Left ventricle myocardium inferior (tissue), 1 donor: ENCODE data around the gene CHIT1. TPM values are rescaled to one million over a fixed set of nuclear protein-coding genes. Genes with fewer than 3 reads are reported as not detected.

Experiments
- DNase-seq: peaks from one replicate; pipeline ENCODE4 v3.0.0-alpha.2; 2020
- H3K27ac ChIP-seq: fragments of 200-600 bp; replicated peaks from 2 replicates; pipeline ENCODE4 v1.8.0; 2021
- H3K27me3 ChIP-seq: fragments of 200-600 bp; 2 replicates; pipeline ENCODE4 v1.8.0; 2021; ENCODE audit warnings: low read depth
- H3K36me3 ChIP-seq: fragments of 200-600 bp; 2 replicates; pipeline ENCODE4 v1.8.0; 2021
- H3K4me1 ChIP-seq: fragments of 200-600 bp; 2 replicates; pipeline ENCODE4 v1.8.0; 2021
- H3K4me3 ChIP-seq: fragments of 200-600 bp; 2 replicates; pipeline ENCODE4 v1.8.0; 2021; ENCODE audit warnings: mild to moderate bottlenecking, moderate library complexity
- H3K9me3 ChIP-seq: fragments of 200-600 bp; replicated peaks from 2 replicates; pipeline ENCODE4 v1.8.0; 2021
- intact Hi-C: fragments of 100-400 bp; cut with micrococcal nuclease; formaldehyde crosslinking; loops from one replicate; pipeline ENCODE4 v1.11.0; 2022
- total RNA-seq: library from RNA; stranded (reverse); fragmentation: NEBNext Ultra II Directional; extraction: Animal tissue kit (Norgen Biotek cat#: 25700); gene quantifications from one replicate; pipeline ENCODE4 v1.2.1, GENCODE V29; 2021
- TF ChIP-seq, protein P1 (sequence below): fragments of 200-600 bp; IDR thresholded peaks from 2 replicates; pipeline ENCODE4 v1.8.0; 2021; ENCODE audit warnings: antibody characterized with exemption, mild to moderate bottlenecking, borderline replicate concordance
- donor health status: DM: no; HTN: yes; CAD: no; lungs with severe emphysema.

Gene CHIT1
- total RNA-seq, 1 donor from 2014 or later, result not detected

DNA sequence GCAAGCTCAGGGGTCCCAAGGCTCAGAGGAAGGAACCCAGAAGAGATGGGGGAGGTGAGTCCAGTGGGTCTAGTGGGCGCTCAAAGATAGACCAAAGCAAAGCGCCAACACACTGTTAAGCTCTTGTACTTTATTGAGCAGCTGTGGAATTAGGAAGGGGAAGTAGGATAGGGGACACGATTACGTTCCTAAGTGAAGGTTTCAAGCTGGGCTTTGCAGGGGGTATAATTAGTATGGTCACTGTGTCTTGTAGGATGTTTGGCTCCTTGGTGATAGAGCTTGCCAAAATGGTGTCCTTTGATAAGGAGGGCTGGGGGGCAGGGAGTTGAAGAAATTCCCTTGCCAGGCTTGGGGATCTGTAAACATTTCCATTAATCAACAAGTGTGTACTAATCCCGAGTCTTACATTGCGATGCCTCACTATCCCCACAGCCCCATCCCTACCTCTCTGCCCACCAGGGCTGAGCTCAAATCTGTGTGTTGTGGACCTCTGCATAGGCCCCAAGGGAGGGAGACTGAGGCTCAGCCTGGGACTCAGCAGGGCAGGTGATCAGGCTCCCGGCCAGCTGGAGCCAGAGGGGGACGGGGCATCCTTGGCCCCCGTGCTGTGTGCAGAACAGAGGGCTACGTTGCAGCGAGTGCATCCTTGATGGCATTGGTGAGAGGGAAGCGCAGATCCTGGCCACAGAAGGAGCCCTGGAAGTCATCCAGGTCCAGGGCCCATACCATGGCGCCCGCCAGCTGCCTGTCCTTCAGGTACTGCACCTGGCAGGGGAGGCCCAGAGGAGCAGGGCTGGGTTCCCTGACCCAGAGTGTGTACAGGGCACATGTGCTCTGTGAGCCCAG lies 50.4 kb downstream of the CHIT1 start:
- TF ChIP-seq, protein P1, sequence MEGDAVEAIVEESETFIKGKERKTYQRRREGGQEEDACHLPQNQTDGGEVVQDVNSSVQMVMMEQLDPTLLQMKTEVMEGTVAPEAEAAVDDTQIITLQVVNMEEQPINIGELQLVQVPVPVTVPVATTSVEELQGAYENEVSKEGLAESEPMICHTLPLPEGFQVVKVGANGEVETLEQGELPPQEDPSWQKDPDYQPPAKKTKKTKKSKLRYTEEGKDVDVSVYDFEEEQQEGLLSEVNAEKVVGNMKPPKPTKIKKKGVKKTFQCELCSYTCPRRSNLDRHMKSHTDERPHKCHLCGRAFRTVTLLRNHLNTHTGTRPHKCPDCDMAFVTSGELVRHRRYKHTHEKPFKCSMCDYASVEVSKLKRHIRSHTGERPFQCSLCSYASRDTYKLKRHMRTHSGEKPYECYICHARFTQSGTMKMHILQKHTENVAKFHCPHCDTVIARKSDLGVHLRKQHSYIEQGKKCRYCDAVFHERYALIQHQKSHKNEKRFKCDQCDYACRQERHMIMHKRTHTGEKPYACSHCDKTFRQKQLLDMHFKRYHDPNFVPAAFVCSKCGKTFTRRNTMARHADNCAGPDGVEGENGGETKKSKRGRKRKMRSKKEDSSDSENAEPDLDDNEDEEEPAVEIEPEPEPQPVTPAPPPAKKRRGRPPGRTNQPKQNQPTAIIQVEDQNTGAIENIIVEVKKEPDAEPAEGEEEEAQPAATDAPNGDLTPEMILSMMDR, result no peak
- no peak overlapping the region for H3K27ac ChIP-seq
- H3K4me1 ChIP-seq, result no peaks in the 10 kb centered on the region
- no peaks in the 10 kb centered on the region for H3K36me3 ChIP-seq
- H3K4me3 ChIP-seq, result no peak overlapping the region
- DNase-seq, result no peak
- H3K9me3 ChIP-seq, result no peaks in the 10 kb centered on the region
- intact Hi-C loops, result no loop called here
- H3K27me3 ChIP-seq, result peaks cover 18% of the 10 kb centered on the region

DNA sequence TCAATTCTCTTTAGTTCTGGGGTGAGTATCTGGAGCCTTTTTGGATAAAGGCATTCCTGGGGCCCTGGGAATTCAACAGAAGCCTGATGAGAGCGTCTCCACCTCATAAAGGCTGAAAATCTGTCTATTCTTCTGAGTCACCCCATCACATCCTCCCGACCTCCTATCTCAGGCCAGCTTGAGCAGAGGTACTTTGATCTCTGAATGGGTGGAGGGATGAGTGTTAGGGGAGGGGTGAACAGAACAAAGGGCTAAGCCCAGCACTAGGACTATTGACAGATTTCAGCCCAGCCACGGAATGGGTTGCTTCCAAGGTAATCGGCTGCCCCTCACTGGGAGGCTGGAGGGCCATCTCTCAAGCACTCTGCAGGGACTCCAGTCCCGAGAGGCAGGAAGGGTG lies 51.4 kb downstream of the CHIT1 start:
- H3K27me3 ChIP-seq, result peaks cover 18% of the 10 kb centered on the region
- no peak for DNase-seq
- no peak overlapping the region for H3K27ac ChIP-seq
- no peaks in the 10 kb centered on the region for H3K9me3 ChIP-seq
- no peaks in the 10 kb centered on the region for H3K4me1 ChIP-seq
- no peaks in the 10 kb centered on the region for H3K36me3 ChIP-seq
- intact Hi-C loops, result no loop called here
- no peak overlapping the region for H3K4me3 ChIP-seq
- TF ChIP-seq, protein P1, result no peak

DNA sequence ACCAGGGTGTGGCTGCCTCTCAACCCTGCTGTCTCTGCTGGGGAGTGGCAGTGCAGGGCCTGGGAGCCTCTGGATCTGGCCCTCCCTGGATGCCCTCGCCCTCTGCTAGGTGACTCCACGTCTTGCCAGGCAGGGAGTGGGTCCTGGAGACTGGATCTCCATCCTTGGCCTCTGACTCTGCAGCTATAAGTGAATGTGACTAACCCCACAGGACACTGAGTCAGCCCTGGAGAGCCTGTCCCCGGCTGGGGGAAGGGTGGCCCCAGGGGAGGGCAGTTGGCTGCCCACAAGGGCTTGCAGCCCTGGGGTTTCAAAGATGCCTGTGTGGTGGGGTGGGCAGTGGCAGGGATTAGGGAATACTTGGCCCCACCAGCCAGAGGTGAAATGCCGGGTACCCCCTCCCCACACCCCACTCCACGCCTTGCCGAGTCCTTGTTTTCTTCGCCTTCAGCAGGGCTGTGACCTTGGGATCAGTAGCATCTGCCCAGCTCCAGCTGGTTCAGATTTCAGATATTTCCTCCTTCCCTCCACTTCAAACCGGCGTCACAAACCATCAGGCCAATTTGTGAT lies 51.9 kb downstream of the CHIT1 start:
- Histone ChIP-seq H3K9me3 (no peaks in the 10 kb centered on the region), H3K27me3 (peaks cover 18% of the 10 kb centered on the region), H3K4me3 (no peak overlapping the region), H3K4me1 (no peaks in the 10 kb centered on the region), H3K36me3 (no peaks in the 10 kb centered on the region), H3K27ac (no peak overlapping the region)
- DNase-seq, result no peak
- TF ChIP-seq, protein P1, result no peak
- intact Hi-C loops, result no loop called here

DNA sequence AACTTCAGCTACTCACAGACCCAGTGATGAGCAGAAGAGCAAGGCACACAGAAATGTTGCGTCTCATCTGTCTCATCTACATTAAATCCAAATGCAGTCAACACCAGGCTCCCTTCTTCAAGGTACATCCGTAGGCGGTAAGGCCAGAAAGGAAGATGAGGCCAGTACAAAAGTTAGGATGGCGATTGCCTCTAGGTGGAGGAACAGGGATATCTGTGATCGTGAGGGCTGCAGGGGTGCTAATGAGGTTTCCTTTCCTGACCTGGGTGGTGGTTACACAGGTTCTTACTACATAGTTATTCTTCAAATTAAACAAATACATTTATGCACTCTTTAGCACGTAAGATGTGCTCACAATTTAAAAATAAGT lies 52.5 kb downstream of the CHIT1 start:
- Histone ChIP-seq H3K4me1 (no peaks in the 10 kb centered on the region), H3K4me3 (no peak overlapping the region), H3K27me3 (peaks cover 18% of the 10 kb centered on the region), H3K27ac (no peak overlapping the region), H3K36me3 (no peaks in the 10 kb centered on the region), H3K9me3 (no peaks in the 10 kb centered on the region)
- intact Hi-C loops, result no loop called here
- DNase-seq, result no peak
- TF ChIP-seq, protein P1, result no peak

DNA sequence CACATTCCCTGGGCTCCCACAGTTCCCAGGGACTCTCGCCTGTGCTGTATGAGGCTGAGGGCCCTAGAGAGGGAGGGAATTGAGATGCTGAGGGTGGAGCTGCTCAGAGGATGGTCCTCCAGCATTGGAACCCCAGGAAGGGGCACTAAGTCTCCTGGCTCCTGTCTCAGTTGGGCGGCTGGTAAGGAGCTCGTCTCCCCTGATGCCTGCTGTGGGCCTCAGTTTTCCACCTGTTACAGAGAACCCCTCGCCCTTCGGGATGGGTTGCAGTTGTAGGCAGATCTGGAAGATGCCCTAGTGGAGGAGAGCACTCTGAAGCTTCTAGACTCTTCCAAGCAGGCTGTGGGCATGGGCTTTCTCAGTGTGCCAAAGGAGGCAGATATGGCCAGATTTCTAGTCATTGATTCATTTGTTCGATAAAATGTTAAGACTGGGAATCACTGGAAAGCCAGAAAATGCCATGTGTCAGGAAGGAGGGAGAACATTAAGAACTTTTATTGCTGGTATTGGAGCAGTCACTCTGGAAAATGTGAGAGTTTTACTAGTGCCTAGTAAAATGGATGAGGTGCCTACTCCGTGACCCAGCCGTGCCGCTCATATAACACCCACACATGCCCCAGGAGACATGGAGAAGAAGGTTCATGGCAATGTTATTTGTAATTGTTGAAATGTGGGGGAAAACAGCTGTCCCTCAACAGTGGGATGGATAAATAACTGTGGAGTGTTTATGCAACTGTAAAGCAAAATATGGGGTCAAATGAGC lies 53.0 kb downstream of the CHIT1 start:
- TF ChIP-seq, protein P1, result no peak
- H3K36me3 ChIP-seq, result no peaks in the 10 kb centered on the region
- intact Hi-C loops, result no loop called here
- H3K9me3 ChIP-seq, result no peaks in the 10 kb centered on the region
- H3K27me3 ChIP-seq, result peaks cover 18% of the 10 kb centered on the region
- no peak overlapping the region for H3K27ac ChIP-seq
- H3K4me3 ChIP-seq, result no peak overlapping the region
- H3K4me1 ChIP-seq, result no peaks in the 10 kb centered on the region
- no peak for DNase-seq
